ENCODE measurements around the gene OR5K2.

The OR5K2 gene

DNA sequence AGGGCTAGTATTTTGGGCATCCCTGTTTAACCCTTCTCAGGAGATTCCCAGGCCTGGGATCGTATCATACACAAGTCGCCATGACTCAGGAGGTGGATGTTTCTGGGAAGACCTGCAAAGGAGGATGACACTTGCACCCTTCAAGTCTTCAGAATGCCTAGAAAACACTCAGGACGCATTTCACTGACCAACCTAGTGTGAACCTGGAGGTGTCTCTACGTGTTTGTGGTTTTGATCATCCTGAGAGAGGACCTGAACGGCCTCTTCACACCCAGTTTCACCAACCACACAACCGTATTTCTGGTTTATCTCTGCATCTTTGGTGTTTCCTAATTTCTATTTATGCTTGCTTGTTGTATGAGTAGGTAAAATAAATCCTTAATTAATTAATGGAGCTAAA, 28.0 kb downstream of the OR5K2 start:
- DNase-seq = no peak

DNA sequence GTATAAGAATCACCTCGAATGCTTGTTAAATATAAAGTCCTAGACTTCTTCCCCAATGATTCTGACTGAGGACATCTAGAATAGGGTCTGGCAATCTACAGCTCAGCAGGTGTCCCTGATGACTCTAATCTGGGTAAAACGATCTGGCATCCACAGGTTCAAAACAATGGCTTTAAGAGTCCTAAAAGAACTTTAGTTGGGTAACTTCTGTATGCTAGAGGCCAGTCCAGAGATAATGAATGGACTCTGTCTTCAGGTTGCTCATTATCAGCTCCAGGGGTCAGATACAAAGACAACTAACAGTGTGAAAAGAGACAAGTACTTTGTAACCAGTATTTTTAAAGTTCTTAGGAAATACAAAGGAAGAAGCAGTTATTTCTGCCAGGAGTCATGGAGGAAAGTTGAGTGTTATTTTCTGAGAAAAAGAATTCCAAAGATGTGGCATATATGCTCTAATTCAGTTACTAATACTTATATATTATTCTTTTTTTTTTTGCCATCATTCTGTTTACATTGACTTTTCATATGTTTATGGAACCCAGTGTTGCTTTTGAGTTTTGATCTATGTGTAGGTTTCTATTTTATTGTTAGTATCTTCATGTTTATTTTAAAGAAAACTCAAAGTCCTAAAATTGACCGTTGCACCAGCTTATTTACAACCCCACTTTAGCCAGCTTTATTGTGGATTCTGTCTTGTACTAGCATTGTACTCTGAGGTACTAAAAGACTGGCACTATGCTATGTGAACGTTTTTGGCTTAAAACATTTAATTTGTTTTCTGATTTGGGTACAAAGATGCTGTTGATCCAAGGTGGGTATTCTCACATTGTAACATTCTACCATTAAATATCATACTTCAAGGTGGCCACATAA, 31.2 kb downstream of the OR5K2 start:
- DNase-seq = no peak

DNA sequence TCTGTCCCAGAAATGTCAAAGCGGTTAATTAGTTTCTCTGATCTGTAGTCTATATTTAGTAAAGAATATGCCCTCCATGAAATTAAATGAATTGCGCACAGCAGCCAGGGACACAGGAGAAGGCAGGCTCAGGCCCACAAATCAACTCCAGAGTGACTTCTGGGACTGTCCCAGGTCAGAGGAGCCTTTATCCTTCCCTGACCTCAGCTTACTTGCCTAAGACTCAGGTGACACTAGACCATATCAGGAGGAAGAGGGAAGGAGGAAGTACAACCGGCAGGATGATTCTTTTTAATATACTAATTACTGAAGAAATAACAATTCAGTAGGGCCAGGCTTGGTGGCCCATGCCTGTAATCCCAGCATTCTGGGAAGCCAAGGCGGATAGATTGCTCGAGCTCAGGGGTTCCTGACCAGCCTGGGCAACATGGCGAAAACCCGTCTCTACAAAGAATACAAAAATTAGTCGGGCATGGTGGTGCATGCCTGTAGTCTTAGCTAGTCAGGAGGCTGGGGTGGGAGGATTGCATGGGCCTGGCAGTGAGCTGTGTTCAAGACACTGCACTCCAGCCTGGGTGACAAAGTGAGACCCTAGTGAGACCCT, 32.5 kb downstream of the OR5K2 start:
- no peak for DNase-seq

DNA sequence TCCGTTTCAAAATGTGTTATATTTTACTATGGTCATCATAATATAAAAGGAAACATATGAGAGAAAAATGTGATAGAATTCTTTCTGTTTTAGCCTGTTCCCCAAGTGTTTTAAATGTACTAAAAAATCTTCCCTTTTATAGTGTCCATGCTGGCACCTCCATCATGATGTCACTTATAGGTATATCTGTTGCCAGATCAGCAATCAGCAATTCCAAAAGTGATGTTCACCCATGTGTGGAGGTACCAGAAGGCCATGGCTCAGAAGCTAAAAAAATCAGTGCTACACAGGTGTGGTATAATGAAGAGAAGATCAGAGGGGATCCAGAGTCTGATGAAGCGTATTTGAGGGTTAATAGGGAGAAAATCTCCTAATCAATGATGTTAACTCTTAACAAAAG, 33.2 kb downstream of the OR5K2 start:
- no peak for DNase-seq

DNA sequence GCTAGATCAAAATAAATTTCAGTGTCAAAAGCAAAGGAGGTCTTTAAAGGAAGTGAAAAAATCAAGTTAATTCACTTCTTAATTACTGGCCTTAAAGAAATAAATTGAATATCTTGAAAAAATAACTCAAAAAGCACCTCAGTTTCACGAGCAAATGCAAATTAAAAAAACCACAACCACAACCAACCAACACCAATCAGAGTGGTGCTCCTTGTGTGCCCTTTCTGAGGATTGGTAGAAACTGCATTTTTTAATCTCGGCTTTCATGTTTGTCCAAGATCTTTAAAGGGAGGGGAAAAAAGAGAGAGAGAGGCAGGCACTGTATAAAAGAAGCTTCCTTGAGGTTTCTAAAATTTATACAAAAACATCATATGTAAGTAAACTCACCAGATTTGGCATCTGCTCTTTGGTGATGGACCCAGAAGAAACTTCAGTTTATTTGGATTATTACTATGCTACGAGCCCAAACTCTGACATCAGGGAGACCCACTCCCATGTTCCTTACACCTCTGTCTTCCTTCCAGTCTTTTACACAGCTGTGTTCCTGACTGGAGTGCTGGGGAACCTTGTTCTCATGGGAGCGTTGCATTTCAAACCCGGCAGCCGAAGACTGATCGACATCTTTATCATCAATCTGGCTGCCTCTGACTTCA, 34.3 kb downstream of the OR5K2 start, which contains the start of gene GPR15:
Gene GPR15 (plus strand): TSS at position 357 of the 653 bp plus-strand sequence. CDS start 56 bp downstream, at position 413.
- no peak for DNase-seq

DNA sequence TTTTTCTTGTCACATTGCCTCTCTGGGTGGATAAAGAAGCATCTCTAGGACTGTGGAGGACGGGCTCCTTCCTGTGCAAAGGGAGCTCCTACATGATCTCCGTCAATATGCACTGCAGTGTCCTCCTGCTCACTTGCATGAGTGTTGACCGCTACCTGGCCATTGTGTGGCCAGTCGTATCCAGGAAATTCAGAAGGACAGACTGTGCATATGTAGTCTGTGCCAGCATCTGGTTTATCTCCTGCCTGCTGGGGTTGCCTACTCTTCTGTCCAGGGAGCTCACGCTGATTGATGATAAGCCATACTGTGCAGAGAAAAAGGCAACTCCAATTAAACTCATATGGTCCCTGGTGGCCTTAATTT, 34.8 kb downstream of the OR5K2 start:
- no peak for DNase-seq

DNA sequence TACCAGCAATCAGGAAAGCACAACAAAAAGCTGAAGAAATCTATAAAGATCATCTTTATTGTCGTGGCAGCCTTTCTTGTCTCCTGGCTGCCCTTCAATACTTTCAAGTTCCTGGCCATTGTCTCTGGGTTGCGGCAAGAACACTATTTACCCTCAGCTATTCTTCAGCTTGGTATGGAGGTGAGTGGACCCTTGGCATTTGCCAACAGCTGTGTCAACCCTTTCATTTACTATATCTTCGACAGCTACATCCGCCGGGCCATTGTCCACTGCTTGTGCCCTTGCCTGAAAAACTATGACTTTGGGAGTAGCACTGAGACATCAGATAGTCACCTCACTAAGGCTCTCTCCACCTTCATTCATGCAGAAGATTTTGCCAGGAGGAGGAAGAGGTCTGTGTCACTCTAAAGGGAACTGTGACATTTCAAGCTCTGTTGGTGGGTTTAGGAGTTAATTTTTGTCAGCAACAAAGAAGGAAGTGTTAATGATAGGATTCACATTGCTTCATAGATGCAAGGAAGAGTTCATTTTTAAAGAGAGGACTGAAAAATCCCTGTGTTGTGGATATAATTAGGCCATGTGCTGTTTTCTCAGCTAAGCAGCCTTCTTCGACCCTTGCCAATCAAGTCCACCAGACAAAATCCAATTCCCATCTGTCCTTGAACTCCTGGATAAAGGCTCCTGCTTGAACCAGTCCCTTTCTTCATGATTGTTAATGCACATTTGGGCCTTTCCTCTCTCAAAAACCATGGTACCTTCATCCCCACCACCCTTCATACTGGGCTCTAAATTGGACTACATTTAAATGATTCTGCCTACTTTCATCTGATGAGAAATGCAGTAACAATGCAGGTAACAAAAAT, 35.5 kb downstream of the OR5K2 start:
- DNase-seq = no peak

DNA sequence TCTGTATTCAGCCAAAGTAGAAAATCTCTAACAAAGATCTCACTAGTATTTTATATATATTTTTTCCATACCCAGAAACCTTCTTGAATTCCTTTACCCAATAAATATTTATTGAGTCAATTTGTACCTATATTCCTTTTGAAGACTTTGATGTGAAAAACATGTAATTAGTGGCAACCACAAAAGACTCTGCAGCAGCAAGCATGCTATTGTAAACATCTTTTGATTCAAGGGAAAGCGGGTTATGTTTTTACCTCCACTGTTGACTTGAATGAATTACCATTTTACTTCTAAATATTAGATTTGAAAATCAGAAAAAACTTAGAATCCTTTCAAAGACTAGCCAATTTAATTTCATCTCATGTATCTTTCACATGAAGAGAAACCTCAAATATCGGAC, 36.7 kb downstream of the OR5K2 start:
- no peak for DNase-seq

DNA sequence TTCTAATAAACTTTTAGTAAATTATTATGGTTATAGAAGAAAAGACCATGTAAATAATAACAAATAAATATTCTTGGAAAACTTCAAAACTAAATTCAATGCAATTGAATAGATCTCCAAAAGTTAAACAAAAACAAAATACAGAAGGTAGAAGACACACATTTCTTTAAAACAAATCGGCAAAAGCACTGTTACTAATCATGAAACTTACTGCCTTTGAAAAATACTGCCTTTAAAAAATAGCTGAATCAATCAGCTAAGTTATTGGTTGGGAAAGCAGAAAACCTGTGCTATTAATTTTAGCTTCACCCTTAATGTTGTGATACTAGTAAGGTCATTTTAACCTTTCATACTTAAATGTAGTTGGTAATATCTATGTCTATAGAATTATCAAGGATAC, 37.3 kb downstream of the OR5K2 start:
- no peak for DNase-seq

DNA sequence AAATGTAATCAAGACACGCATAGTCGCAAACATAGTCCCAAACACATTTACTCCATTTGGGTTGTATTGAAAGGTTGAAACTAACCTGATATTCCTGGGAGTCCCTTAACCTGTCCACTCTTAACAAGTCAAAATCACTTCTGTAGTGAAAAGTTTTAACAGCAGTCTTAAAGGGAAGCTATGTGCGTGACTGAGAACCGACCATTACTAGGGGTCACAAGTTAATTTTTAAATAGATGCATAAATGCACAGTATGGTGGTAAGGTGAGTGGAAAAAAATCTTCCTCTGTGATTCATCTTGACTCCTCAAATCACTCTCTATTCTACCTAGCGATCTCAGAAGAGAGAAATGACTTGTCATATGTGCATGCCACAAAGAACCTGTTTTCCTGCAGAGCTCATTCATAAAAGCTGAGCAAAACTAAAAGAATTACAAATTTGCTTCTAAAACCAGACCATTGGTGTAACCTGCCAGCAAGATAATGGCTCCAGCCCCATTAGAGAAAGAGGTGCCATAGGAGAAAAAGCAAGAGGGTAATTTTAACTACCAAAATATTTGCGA, 39.1 kb downstream of the OR5K2 start:
- DNase-seq = no peak

DNA sequence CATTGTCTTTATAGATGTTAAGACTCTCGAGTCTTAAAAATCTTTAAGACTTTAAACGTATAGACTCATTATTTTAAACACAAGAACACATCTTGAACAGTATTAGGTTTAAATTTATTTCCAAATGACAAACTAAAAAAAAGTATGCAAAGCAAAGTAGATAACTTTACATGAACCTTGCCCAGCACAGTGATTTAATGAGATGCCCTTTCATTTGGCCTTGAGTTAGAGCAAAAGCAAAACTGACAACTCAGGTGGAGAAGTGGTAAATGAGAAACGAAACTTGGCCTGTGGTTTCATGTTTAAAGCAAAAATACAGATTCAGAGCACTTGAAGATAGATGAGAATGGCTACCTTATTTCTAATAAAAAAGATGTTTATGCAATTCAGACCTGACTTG, 42.9 kb downstream of the OR5K2 start:
- no peak for DNase-seq

DNA sequence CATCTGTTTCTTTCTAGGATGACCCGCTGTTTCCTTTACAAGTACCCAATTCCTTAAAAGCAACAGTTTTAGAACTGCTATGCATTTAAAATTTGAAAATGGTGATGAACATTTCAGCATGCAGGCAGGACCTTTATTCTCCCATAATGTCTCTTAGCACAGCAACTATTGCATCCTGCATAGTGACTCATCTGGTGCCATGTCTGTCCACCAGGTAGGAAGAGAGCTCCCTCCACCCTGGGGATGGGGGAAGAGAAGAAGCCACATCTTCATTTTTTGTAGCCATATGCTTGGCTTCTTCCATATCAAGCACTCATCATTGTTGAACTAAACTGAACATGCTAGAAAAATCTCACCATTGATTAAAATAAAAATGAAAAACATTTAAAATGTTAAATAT, 44.2 kb downstream of the OR5K2 start:
- no peak for DNase-seq

DNA sequence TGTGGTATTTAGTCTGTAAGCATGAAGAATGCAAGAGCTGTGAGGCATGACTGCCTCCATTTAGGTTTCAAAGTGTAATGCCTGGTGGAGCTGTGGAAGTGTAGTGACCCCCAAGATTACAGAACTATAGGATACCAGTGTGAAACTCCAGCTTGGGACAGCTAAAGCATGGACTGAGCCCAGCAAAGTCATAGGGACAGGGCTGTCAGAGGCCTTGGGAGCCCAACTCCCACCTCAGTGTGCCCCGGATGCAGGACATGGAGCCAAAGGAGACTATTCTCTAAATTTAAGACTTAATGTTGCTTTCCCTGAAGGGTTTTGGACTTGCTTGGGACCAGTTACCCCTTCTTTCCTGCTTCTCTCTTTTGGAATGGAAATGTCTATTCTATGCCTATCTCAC, 45.1 kb downstream of the OR5K2 start:
- no peak for DNase-seq

DNA sequence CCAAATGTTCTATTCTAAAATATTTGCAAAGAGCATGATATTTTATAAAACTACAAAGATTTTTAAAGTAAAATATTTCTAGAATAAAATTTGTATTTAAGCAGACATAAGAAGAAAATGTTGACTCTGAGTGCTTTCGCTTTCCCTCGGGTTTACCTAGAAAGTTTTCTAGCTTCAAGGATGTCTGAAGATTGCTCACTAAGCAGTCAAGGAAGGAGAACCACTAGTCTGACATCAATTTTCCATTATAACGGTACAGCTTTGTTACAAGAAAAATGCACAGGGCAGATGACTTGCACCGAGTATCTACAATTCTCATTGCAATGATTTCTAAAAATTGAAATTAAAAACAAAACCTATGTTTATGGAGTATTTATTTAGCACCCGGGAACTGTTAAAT, 48.5 kb downstream of the OR5K2 start:
- no peak for DNase-seq

Measured in amniotic stem cell (primary cell).